H9 (cell line): ENCODE data around the gene PSTK. TPM values are rescaled to one million over a fixed set of nuclear protein-coding genes. Genes with fewer than 3 reads are reported as not detected.

Source experiments
- DNase-seq: peaks from one replicate; pipeline ENCODE4 v3.0.0-alpha.2; 2017
- H2AFZ ChIP-seq: one replicate; pipeline ENCODE4 v1.6.1; 2013; ENCODE audit warnings: mild to moderate bottlenecking, low read length, control low read depth, moderate library complexity
- H2AK5ac ChIP-seq: 2 replicates; pipeline ENCODE4 v1.6.1; 2013; ENCODE audit warnings: low read length, control low read depth, mixed read lengths; ENCODE audit not compliant: insufficient read length
- H2BK120ac ChIP-seq: one replicate; pipeline ENCODE4 v1.6.1; 2013; ENCODE audit warnings: low read depth, mild to moderate bottlenecking, low read length, control low read depth, inconsistent platforms; ENCODE audit not compliant: poor library complexity, severe bottlenecking
- H2BK12ac ChIP-seq: 2 replicates; pipeline ENCODE4 v1.6.1; 2013; ENCODE audit warnings: low read length, control low read depth, mixed read lengths, low read depth; ENCODE audit not compliant: insufficient read length
- H2BK15ac ChIP-seq: 2 replicates; pipeline ENCODE4 v1.6.1; 2013; ENCODE audit warnings: low read depth, low read length, control low read depth
- H2BK20ac ChIP-seq: one replicate; pipeline ENCODE4 v1.6.1; 2013; ENCODE audit warnings: low read depth, mild to moderate bottlenecking, low read length, control low read depth, inconsistent platforms; ENCODE audit not compliant: poor library complexity, severe bottlenecking
- H2BK5ac ChIP-seq: 2 replicates; pipeline ENCODE4 v1.6.1; 2013; ENCODE audit warnings: low read length, control low read depth, mixed read lengths; ENCODE audit not compliant: insufficient read length
- H3K14ac ChIP-seq: 2 replicates; pipeline ENCODE4 v1.6.1; 2013; ENCODE audit warnings: low read length, control low read depth; ENCODE audit not compliant: insufficient read depth
- H3K18ac ChIP-seq: 2 replicates; pipeline ENCODE4 v1.6.1; 2013; ENCODE audit warnings: low read depth, mild to moderate bottlenecking, mixed read lengths, low read length, control low read depth; ENCODE audit not compliant: insufficient read length
- H3K23ac ChIP-seq: 2 replicates; pipeline ENCODE4 v1.6.1; 2013; ENCODE audit warnings: low read length, control low read depth, mixed read lengths, low read depth; ENCODE audit not compliant: insufficient read length
- H3K23me2 ChIP-seq: 2 replicates; pipeline ENCODE4 v1.6.1; 2013; ENCODE audit warnings: low read depth, mild to moderate bottlenecking, mixed read lengths, low read length, control low read depth; ENCODE audit not compliant: insufficient read length, poor library complexity, severe bottlenecking
- H3K27ac ChIP-seq: 2 replicates; pipeline ENCODE4 v1.5.1; 2013; ENCODE audit warnings: low read length, control low read depth, mixed read lengths, low read depth; ENCODE audit not compliant: insufficient read length
- H3K27me3 ChIP-seq: 2 replicates; pipeline ENCODE4 v1.6.1; 2013; ENCODE audit warnings: low read length, control low read depth, inconsistent platforms; ENCODE audit not compliant: insufficient read depth
- H3K4ac ChIP-seq: 2 replicates; pipeline ENCODE4 v1.6.1; 2013; ENCODE audit warnings: low read depth, mild to moderate bottlenecking, control low read depth, inconsistent platforms, low read length, moderate library complexity
- H3K4me1 ChIP-seq: 2 replicates; pipeline ENCODE4 v1.6.1; 2013; ENCODE audit warnings: low read length, control low read depth, inconsistent platforms; ENCODE audit not compliant: insufficient read depth
- H3K4me2 ChIP-seq: 2 replicates; pipeline ENCODE4 v1.6.1; 2013; ENCODE audit warnings: low read length, control low read depth, mixed read lengths; ENCODE audit not compliant: insufficient read length, insufficient read depth
- H3K56ac ChIP-seq: 2 replicates; pipeline ENCODE4 v1.6.1; 2013; ENCODE audit warnings: low read depth, mild to moderate bottlenecking, mixed read lengths, low read length, control low read depth; ENCODE audit not compliant: insufficient read length
- H3K79me1 ChIP-seq: 2 replicates; pipeline ENCODE4 v1.6.1; 2013; ENCODE audit warnings: low read depth, mild to moderate bottlenecking, moderate library complexity, low read length, control low read depth, inconsistent platforms; ENCODE audit not compliant: insufficient read depth, poor library complexity, severe bottlenecking
- H3K79me2 ChIP-seq: 2 replicates; pipeline ENCODE4 v1.6.1; 2013; ENCODE audit warnings: low read length, control low read depth, inconsistent platforms; ENCODE audit not compliant: insufficient read depth
- H3K9ac ChIP-seq: 2 replicates; pipeline ENCODE4 v1.6.1; 2013; ENCODE audit warnings: low read length, control low read depth, mixed read lengths; ENCODE audit not compliant: insufficient read length; ENCODE audit errors: extremely low read depth
- H3K9me3 ChIP-seq: one replicate; pipeline ENCODE4 v1.6.1; 2013; ENCODE audit warnings: low read depth, low read length, inconsistent platforms; ENCODE audit not compliant: control insufficient read depth
- H3T11ph ChIP-seq: one replicate; pipeline ENCODE4 v1.6.1; 2013; ENCODE audit warnings: mild to moderate bottlenecking, low read length, control low read depth, inconsistent platforms
- H4K20me1 ChIP-seq: one replicate; pipeline ENCODE4 v1.6.1; 2013; ENCODE audit not compliant: control insufficient read depth, insufficient read length, insufficient read depth
- H4K5ac ChIP-seq: 2 replicates; pipeline ENCODE4 v1.6.1; 2013; ENCODE audit warnings: low read depth, mild to moderate bottlenecking, mixed read lengths, low read length, control low read depth; ENCODE audit not compliant: insufficient read length
- H4K8ac ChIP-seq: replicated peaks from 2 replicates; pipeline ENCODE4 v1.6.1; 2013; ENCODE audit warnings: low read length, control low read depth, mixed read lengths, low read depth; ENCODE audit not compliant: insufficient read length
- H4K91ac ChIP-seq: 2 replicates; pipeline ENCODE4 v1.6.1; 2013; ENCODE audit warnings: low read depth, mild to moderate bottlenecking, moderate library complexity, mixed read lengths, low read length, control low read depth; ENCODE audit not compliant: insufficient read length
- H3K27ac Mint-ChIP-seq, 3 experiments: 2 replicates in 2 of 3; 3 replicates in 1 of 3; pipeline ENCODE4 v1.8.0; 2020 to 2021; ENCODE audit warnings: mixed read lengths in 3 of 3, mild to moderate bottlenecking in 1 of 3, moderate library complexity in 1 of 3
- H3K27me3 Mint-ChIP-seq: 2 replicates; pipeline ENCODE4 v1.8.0; 2021; ENCODE audit warnings: low read depth, mild to moderate bottlenecking, moderate library complexity, mixed read lengths
- H3K36me3 Mint-ChIP-seq, 3 experiments: 2 replicates in 2 of 3; 3 replicates in 1 of 3; pipeline ENCODE4 v1.8.0; 2020 to 2021; ENCODE audit warnings: low read depth in 3 of 3, mixed read lengths in 3 of 3; ENCODE audit not compliant: insufficient read depth in 1 of 3
- H3K4me1 Mint-ChIP-seq, 2 experiments: 2 replicates each; pipeline ENCODE4 v1.8.0; 2020; ENCODE audit warnings: mixed read lengths in 2 of 2
- H3K4me3 Mint-ChIP-seq, 2 experiments: 2 replicates in 1 of 2; 3 replicates in 1 of 2; pipeline ENCODE4 v1.8.0; 2020 to 2021; ENCODE audit warnings: mild to moderate bottlenecking in 2 of 2, mixed read lengths in 2 of 2, moderate library complexity in 1 of 2
- H3K9me3 Mint-ChIP-seq, 2 experiments: 2 replicates in 1 of 2; 3 replicates in 1 of 2; pipeline ENCODE4 v1.8.0; 2020; ENCODE audit warnings: mild to moderate bottlenecking in 2 of 2, mixed read lengths in 2 of 2, moderate library complexity in 1 of 2
- WGBS: extraction: QIAGEN DNeasy Blood & Tissue Kit; methylation state at CpG from one replicate; pipeline ENCODE4 v1.1.7; 2013; ENCODE audit warnings: missing lambda C conversion rate, low lambda C conversion rate, mixed read lengths; ENCODE audit not compliant: insufficient read length; ENCODE audit errors: extremely low coverage; 5-methylcytosine and 5-hydroxymethylcytosine counted together
- total RNA-seq: library from RNA; stranded (reverse); gene quantifications from 2 replicates; pipeline ENCODE4 v1.2.1, GENCODE V29; 2021
- TF ChIP-seq, protein P1 (sequence below): fragments of 200-600 bp; sonication (generic); conservative IDR thresholded peaks from 3 replicates; pipeline ENCODE4 v1.8.0; 2021; ENCODE audit warnings: antibody characterized with exemption, mild to moderate bottlenecking

The PSTK gene
- total RNA-seq, 1 experiment from 2014 or later, result 8.0 TPM

DNA sequence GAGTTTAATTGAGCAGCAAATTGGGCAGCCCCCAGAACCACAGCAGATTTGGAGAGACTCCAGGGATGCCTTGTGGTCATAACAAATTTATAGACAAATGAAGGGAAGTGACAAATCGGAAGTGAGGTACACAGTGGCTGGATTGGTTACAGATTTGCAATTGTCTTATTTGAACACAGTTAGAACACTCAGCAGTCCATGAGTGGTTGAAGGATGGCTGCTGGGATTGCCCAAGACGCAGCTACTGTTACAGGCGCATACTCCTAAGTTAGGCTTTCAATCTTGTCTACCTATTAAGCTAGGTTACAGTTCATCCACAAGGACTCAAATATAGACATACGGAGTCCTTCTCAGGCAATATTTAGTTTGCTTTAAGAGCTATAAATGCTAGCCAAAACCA, 36.0 kb downstream of the PSTK start:
- Histone ChIP-seq H3K79me1 (no peaks in the 10 kb centered on the region), H4K5ac (no peak overlapping the region), H2BK15ac (no peak overlapping the region), H3K56ac (no peak overlapping the region), H3K23ac (no peak overlapping the region), H3K27me3 (peaks cover under 1% of the 10 kb centered on the region; the same call in 1 of the 2 replicates), H2AK5ac (no peak overlapping the region), H3K4me1 (peaks cover 19% of the 10 kb centered on the region), H2AFZ (no peak overlapping the region), H3K4me2 (no peak overlapping the region), H4K8ac (no peak overlapping the region), H3K9ac (no peak overlapping the region), H2BK20ac (no peak overlapping the region), H3K23me2 (no peaks in the 10 kb centered on the region), H3K27ac (no peak overlapping the region), H3K14ac (no peak overlapping the region), H3T11ph (no peak overlapping the region), H3K9me3 (no peaks in the 10 kb centered on the region), H3K18ac (no peak overlapping the region), H2BK5ac (no peak overlapping the region), H2BK120ac (no peak overlapping the region), H3K4ac (no peak overlapping the region), H2BK12ac (peak overlapping the region; percentile 73), H4K91ac (no peak overlapping the region), H3K79me2 (no peaks in the 10 kb centered on the region), H4K20me1 (no peaks in the 10 kb centered on the region)
- Mint-ChIP-seq H3K4me3 (no peak overlapping the region), H3K27me3 (peaks cover 5% of the 10 kb centered on the region), H3K9me3 (peaks cover 4 to 13% of the 10 kb centered on the region in 2 experiments; a peak in 3 of 5 replicates), H3K27ac (no peak overlapping the region), H3K36me3 (peaks cover 20 to 38% (median 21%) of the 10 kb centered on the region in 3 experiments), H3K4me1 (peaks cover 57 to 59% of the 10 kb centered on the region in 2 experiments)
- DNase-seq, result no peak
- TF ChIP-seq, protein P1, sequence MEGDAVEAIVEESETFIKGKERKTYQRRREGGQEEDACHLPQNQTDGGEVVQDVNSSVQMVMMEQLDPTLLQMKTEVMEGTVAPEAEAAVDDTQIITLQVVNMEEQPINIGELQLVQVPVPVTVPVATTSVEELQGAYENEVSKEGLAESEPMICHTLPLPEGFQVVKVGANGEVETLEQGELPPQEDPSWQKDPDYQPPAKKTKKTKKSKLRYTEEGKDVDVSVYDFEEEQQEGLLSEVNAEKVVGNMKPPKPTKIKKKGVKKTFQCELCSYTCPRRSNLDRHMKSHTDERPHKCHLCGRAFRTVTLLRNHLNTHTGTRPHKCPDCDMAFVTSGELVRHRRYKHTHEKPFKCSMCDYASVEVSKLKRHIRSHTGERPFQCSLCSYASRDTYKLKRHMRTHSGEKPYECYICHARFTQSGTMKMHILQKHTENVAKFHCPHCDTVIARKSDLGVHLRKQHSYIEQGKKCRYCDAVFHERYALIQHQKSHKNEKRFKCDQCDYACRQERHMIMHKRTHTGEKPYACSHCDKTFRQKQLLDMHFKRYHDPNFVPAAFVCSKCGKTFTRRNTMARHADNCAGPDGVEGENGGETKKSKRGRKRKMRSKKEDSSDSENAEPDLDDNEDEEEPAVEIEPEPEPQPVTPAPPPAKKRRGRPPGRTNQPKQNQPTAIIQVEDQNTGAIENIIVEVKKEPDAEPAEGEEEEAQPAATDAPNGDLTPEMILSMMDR, result no peak
- WGBS, result no CpG with 5 or more reads among the region's 4 CpGs
